ENCODE measurements around the gene TBL1XR1. TPM values are rescaled to one million over a fixed set of nuclear protein-coding genes. Genes with fewer than 3 reads are reported as not detected.
"Not testable (repeated sequence)": the region's sequence is repeated elsewhere in the genome, so short reads cannot be mapped to it uniquely, and the experiment has no call there.

The TBL1XR1 gene
- total and polyA plus RNA-seq, 2 of the 13 experiments (the other 11 are each of a cell fraction or from before 2014, with no cell fraction given): 57.7 to 62.5 TPM

- ChIA-PET CTCF (ENCODE audit: low intra/inter-chr PET ratio, low total read pairs) (no interaction called here), POLR2A (no interaction called here)
- Histone ChIP-seq H2AFZ (ENCODE audit: low read length) (no peak overlapping the region), H3K27ac (ENCODE audit: extremely low read length, insufficient read depth, low read length) (no peak overlapping the region), H3K9me3 (ENCODE audit: low read length) (peaks cover 25% of the 10 kb centered on the region), H3K36me3 (replicated peaks in 1 of 2; ENCODE audit: control insufficient read depth in 1 of 2, insufficient read depth in 2 of 2, low read length in 2 of 2) (no peaks in the 10 kb centered on the region), H3K4me2 (ENCODE audit: low read depth, low read length) (no peak overlapping the region), H3K4me3 (replicated peaks in 1 of 3; ENCODE audit: insufficient read depth in 1 of 3, low read depth in 2 of 3, low read length in 3 of 3) (no peak overlapping the region), H3K27me3 (ENCODE audit: control insufficient read depth in 1 of 2, insufficient read depth in 2 of 2, low read length in 2 of 2) (no peaks in the 10 kb centered on the region), H3K9ac (ENCODE audit: insufficient read depth, low read depth, low read length) (no peak overlapping the region), H4K20me1 (ENCODE audit: insufficient read depth, low read length) (no peaks in the 10 kb centered on the region), H3K79me2 (ENCODE audit: insufficient read depth, low read length) (no peaks in the 10 kb centered on the region), H3K4me1 (ENCODE audit: insufficient read depth, low read length) (no peaks in the 10 kb centered on the region)
- in situ Hi-C loops (cut with HindIII; ENCODE audit: extremely low pct_ligation_motif_present, low pct_unique_long_range_greater_than_20kb) (no loop called here), intact Hi-C loops (cut with micrococcal nuclease; ENCODE audit: unreplicated experiment) (no loop called here)
- TF ChIP-seq, protein P1, sequence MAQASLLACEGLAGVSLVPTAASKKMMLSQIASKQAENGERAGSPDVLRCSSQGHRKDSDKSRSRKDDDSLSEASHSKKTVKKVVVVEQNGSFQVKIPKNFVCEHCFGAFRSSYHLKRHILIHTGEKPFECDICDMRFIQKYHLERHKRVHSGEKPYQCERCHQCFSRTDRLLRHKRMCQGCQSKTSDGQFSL (CRISPR knock-in tag; IDR thresholded peaks at IDR 0.05): no peak
- TF ChIP-seq, protein P2, sequence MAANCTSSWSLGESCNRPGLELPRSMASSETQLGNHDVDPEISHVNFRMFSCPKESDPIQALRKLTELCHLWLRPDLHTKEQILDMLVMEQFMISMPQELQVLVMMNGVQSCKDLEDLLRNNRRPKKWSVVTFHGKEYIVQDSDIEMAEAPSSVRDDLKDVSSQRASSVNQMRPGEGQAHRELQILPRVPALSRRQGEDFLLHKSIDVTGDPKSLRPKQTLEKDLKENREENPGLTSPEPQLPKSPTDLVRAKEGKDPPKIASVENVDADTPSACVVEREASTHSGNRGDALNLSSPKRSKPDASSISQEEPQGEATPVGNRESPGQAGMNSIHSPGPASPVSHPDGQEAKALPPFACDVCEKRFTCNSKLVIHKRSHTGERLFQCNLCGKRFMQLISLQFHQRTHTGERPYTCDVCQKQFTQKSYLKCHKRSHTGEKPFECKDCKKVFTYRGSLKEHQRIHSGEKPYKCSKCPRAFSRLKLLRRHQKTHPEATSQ (CRISPR knock-in tag; IDR thresholded peaks at IDR 0.05; ENCODE audit: borderline replicate concordance): no peak
- TF ChIP-seq ASH2L (IDR thresholded peaks at IDR 0.05; ENCODE audit: insufficient read length, low read depth, low read length): no peak
- TF ChIP-seq MED13 (CRISPR knock-in tag; IDR thresholded peaks at IDR 0.05): no peak
- TF ChIP-seq, protein P3, sequence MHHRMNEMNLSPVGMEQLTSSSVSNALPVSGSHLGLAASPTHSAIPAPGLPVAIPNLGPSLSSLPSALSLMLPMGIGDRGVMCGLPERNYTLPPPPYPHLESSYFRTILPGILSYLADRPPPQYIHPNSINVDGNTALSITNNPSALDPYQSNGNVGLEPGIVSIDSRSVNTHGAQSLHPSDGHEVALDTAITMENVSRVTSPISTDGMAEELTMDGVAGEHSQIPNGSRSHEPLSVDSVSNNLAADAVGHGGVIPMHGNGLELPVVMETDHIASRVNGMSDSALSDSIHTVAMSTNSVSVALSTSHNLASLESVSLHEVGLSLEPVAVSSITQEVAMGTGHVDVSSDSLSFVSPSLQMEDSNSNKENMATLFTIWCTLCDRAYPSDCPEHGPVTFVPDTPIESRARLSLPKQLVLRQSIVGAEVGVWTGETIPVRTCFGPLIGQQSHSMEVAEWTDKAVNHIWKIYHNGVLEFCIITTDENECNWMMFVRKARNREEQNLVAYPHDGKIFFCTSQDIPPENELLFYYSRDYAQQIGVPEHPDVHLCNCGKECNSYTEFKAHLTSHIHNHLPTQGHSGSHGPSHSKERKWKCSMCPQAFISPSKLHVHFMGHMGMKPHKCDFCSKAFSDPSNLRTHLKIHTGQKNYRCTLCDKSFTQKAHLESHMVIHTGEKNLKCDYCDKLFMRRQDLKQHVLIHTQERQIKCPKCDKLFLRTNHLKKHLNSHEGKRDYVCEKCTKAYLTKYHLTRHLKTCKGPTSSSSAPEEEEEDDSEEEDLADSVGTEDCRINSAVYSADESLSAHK (CRISPR knock-in tag; IDR thresholded peaks at IDR 0.05; ENCODE audit: borderline replicate concordance): no peak
- ATAC-seq: peak; percentile 11; the same call in 1 of the 3 replicates
- no peak for FAIRE-seq
- BruUV-seq (replicated peaks): no TSS peak
- DNase-seq (ENCODE audit: low spot score): no peak
Observed at GRCh38 chr3:177005718-177006405, 191.4 kb downstream of the TBL1XR1 start.

- POLR2A ChIA-PET; H3K79me2 ChIP-seq (ENCODE audit: insufficient read depth, low read length); H3K36me3 ChIP-seq (replicated peaks in 1 of 2; ENCODE audit: control insufficient read depth in 1 of 2, insufficient read depth in 2 of 2, low read length in 2 of 2); intact Hi-C loops (cut with micrococcal nuclease; ENCODE audit: unreplicated experiment); H2AFZ ChIP-seq (ENCODE audit: low read length); H3K9me3 ChIP-seq (ENCODE audit: low read length); H4K20me1 ChIP-seq (ENCODE audit: insufficient read depth, low read length); CTCF ChIA-PET (ENCODE audit: low intra/inter-chr PET ratio, low total read pairs); BruUV-seq (replicated peaks); H3K27me3 ChIP-seq (ENCODE audit: control insufficient read depth in 1 of 2, insufficient read depth in 2 of 2, low read length in 2 of 2); ATAC-seq; H3K4me3 ChIP-seq (replicated peaks in 1 of 3; ENCODE audit: insufficient read depth in 1 of 3, low read depth in 2 of 3, low read length in 3 of 3); H3K4me1 ChIP-seq (ENCODE audit: insufficient read depth, low read length); H3K4me2 ChIP-seq (ENCODE audit: low read depth, low read length); DNase-seq (ENCODE audit: low spot score); in situ Hi-C loops (cut with HindIII; ENCODE audit: extremely low pct_ligation_motif_present, low pct_unique_long_range_greater_than_20kb); FAIRE-seq; H3K27ac ChIP-seq (ENCODE audit: extremely low read length, insufficient read depth, low read length); H3K9ac ChIP-seq (ENCODE audit: insufficient read depth, low read depth, low read length): not testable (repeated sequence)
- WGBS (ENCODE audit: low lambda C conversion rate): 93% methylated on average over 2 of the region's 2 CpGs
Observed at GRCh38 chr3:177000159-177000558, 197.1 kb downstream of the TBL1XR1 start.
